ENCODE measurements around the gene FRMD4A.
"Not testable (repeated sequence)": the region's sequence is repeated elsewhere in the genome, so short reads cannot be mapped to it uniquely, and the experiment has no call there.

FRMD4A gene

GRCh38 chr10:13936826-13937225 lies 393.9 kb downstream of the FRMD4A start:
- DNase-seq: no peak

GRCh38 chr10:13930120-13930519 lies 400.6 kb downstream of the FRMD4A start:
- DNase-seq: no peak

DNA sequence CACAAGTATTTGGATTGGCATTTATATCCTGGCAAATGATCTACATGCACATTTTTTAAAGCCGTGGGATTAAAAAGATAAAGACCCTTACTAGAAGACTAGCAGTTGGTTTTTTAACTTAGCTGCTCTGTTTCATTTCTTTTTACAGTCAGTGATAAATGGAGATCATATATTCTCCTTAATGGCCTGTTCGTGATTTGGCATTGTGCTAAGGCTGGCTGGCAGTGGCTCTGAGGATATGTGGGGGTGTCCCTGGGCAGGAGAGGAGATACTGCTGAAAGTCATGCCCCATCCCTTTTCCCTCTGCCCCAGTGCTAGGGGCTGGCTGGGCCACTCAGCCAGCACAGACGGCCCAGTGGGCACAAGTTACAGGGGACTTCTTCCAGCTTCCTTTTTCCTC lies 402.3 kb downstream of the FRMD4A start:
- no peak for DNase-seq

- no peak for DNase-seq
Observed at GRCh38 chr10:13925971-13926780, 404.5 kb downstream of the FRMD4A start.

DNA sequence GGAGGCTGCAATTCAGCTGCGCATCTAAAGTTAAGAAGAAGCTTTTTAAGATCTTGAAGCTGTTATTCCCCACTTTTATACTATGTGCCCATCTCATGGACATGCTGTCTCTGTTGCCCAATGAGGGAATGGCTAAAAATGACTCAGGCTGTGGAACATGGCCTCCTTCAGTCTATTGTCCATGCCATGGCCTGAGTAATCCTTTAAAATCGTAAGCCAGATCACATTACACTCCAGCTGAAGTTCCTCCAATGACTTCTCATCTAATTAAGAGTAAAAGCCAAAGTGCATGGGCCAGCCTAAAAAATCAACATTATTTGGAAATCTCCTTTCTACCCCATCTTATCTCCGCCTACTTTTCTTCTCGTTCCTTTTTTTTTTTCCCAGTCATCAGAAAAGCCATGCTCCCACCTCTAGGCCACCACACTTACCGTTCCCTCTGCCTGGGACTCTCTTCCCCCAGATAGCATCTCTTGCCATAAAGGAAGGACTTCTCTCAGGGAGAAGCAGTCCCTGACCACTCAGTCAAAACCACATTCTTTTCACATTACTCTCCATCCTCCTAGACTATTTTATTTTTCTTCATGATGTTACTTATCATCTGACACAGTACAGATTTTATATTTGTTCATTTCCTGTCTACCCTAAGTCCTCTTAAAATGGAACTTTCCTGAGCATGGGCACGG lies 406.5 kb downstream of the FRMD4A start:
- no peak for DNase-seq

DNA sequence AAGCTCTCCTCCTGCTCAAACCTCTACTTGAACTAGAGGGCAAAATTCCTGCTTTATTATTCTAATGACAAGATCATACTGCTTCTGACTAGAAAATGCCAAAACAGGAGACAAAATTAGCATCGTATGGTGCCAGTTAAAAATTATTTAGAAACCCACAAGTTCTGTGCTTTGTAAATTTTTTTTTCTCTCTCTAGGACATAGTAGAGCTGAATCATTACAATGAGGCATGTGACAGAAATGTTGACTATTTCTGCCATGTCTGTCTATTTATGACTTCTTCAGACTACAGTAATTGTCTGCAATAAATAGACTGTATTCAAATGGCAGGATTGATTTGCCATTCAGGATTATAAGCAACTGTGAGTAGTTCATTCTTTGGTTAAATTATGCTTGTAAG lies 408.1 kb downstream of the FRMD4A start:
- DNase-seq: no peak

GRCh38 chr10:13921941-13922340 lies 408.8 kb downstream of the FRMD4A start:
- no peak for DNase-seq

DNA sequence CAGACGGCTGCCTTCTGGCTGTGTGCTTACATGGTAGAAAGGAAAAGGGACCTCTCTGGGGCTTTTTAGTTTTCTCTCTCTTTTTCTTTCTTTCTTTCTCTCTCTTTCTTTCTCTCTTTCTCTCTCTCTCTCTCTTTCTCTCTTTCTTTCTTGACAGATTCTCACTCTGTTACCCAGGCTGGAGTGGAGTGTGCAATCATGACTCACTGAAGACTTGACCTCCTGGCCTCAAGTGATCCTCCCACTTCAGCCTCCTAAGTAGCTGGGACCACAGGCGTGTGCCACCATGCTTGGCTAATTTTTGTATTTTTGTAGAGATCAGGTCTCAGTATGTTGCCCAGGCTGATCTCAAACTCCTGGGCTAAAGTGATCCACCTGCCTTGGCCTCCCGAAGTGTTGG lies 409.6 kb downstream of the FRMD4A start:
- DNase-seq: not testable (repeated sequence)

DNA sequence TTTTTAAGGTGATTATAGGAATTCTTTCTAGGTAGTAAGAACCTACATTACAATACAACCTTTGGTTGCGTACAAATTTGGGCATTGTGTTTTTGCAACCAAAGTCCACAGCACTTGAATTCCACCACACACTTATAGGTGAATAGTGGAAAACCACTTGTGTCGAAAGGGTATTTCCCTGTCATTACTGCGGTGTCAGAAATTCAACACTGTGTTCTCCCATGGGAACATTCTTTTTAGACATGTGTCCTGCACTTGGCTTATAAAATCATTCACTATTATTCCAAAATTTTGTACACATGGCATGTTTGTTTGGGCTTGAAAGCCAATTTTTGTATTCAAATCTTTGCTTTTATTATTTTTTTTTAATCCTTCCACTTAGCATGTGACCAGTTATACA lies 410.3 kb downstream of the FRMD4A start:
- no peak for DNase-seq

DNA sequence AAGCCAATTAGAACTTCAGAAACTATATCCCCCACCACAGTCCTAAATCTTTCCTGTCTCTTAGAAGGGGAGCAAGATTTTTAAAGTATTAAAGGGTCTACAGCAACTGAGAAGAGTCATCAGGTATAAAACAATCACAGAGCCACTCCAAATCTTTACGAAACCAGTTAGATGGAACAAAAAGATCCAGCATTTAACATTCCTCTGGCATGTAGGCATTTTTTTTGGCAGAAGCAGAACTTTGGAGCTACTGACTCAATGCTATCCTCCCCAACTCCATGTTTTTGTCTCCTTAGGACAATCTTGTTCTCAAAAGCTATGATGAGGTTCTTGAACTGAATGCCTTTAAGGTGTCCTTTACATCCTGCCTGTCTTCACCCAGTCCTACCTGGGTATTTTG lies 410.7 kb downstream of the FRMD4A start:
- no peak for DNase-seq

- no peak for DNase-seq
Observed at GRCh38 chr10:13917791-13918190, 412.9 kb downstream of the FRMD4A start.

DNA sequence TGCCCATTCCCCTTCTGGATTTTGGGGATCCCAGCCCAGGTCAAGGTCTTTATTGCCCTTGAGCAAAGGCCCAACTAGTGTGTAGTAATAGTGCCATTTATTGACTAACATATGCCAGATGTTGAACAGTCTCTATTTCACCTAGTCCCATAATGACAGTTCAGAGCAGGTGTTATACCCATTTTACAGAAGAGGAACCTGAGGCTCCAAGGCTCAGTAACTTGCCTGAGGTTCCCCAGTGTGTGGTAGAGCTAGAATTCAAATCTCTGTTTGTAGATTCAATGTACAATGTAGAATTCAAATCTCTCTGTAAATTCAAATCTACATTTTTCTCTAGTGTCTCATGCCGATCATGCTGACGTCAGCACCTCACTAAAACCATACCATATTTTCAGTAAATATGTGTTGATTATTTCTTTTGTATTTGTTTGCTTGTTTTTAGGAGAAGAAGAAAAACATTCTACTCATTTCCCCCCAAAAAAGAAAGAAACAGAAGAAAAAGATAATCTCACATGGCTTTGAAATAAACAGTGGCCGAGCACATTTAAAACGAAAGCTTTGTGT lies 414.3 kb downstream of the FRMD4A start:
- DNase-seq: no peak

- no peak for DNase-seq
Observed at GRCh38 chr10:13915710-13916109, 415.0 kb downstream of the FRMD4A start.

GRCh38 chr10:13913897-13914296 lies 416.8 kb downstream of the FRMD4A start:
- DNase-seq: no peak

DNA sequence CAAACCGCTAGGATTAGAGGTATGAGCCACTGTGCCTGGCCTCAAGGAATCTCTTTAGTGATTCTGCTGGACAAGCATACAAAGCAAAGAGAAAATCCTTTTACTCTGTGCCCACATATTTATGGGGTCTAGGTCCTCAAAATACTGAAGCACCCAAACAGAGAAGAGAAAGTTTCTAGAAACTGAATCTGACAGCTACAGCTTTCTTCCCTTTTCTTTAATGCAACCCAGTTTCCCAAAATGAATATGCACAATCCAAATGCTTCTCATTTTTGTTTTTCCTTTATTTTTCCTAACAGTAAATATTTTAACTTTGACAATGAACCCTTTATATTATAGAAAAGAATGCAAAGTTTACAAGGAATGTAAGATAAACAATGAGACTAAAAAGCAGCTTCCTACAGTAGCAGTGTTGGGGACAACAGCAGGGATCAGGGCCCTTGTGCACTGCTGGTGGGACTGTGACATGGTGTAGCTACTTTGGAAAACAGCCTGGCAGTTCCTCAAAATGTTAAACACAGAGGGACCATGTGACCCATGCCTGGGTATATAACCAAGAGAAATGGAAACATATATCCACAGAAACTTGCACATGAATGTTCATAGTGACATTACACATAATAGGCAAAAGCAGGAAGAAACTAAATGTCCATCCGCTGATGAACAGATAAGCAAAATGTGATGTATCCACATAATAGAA lies 418.8 kb downstream of the FRMD4A start:
- DNase-seq: no peak

GRCh38 chr10:13909516-13910258 lies 421.0 kb downstream of the FRMD4A start:
- DNase-seq: no peak

DNA sequence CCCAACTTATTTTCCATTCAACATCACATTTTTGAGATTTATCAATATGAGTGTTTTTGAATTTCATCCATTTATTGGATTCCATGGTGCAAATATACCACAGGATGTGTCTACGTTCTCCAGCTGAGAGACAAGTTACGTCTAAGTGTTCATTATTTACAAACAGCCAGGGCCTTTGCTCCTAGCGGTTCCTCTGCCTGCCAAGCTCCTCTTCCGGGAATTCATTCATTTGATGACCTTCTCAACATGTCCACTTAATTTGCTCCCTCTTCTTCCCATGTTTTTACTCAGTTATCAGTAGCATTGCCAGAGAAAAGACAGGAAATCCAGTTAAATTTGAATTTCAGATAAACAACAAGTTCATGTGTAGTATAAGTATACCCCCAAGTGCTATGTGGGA lies 422.2 kb downstream of the FRMD4A start:
- DNase-seq: no peak

GRCh38 chr10:13907570-13907969 lies 423.2 kb downstream of the FRMD4A start:
- no peak for DNase-seq

- no peak for DNase-seq
Observed at GRCh38 chr10:13905281-13905680, 425.4 kb downstream of the FRMD4A start.

- no peak for DNase-seq
Observed at GRCh38 chr10:13904064-13904463, 426.7 kb downstream of the FRMD4A start.

DNA sequence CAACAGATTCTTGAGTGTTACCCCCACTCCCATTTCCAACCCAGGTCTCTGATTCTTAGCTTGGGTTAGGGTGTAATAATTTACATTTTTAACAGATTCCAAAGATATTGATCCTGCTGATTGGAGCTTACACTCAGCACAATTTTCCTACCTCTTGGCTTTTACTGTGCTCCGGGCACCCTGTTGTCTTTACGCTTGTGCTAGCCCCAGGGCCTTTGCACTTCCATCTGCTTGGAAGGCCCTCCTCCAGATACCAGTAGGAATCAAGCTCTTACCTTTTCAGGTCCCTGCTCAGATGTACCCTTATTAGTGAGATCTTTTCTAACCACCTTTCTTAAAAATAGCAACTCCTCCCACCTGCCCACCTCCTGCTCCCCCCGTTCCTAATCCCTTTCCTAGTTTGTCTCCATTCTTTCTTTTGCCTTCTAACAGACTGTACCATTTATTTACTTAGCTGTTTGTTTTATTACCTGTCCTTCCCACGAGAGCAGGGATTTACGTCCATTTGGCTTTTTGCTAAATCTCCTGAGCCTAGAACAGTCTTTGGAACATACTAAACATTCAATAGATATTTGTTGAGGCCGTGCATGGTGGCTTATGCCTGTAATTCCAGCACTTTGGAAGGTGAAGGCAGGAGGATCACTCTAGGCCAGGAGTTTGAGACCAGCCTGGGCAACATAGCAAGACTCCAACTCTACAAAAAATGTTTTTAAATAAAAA lies 427.7 kb downstream of the FRMD4A start:
- no peak for DNase-seq

DNA sequence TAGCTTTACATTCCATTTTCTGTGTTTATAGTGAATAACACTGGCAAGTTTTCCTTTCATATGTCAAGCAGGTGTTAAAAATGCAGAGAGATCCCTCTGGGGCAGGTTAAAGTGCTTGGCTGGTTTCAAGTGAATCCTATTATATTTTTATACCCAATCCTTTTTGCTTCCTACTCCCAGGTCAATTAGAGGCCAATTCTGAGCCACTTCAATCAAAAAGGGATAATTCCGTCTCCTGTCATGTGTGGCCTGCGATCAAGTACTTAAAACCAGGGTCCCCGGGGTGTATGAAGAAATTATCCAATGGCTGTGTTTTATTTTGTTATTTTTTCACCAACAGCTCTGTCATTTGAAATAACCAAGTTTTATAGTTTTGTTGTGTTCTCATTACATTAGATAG lies 430.8 kb downstream of the FRMD4A start:
- no peak for DNase-seq

All from activated naive CD4-positive, alpha-beta T cell treated with Interleukin-2 at 50 U/mL for 16 hours (primary cell).